KBM-7 (cell line): ENCODE results near the gene TMEM86B.
A peak's percentile ranks its signal among the peaks of the same experiment; 100 is the strongest.

Source experiments
- DNase-seq: peaks from one replicate; pipeline ENCODE4 v3.0.0-alpha.2; 2015
- in situ Hi-C: fragments of 300-500 bp; cut with MboI; formaldehyde crosslinking; loops from 2 replicates; pipeline ENCODE4 v1.14.3; 2020; ENCODE audit warnings: low sequenced_read_pairs, low pct_unique_long_range_greater_than_20kb, mixed read lengths

Gene TMEM86B

GRCh38 chr19:55228403-55229031 lies at the start of gene TMEM86B:
TSS of gene TMEM86B (minus strand) at chr19:55228763. CDS start at chr19:55228741, 22 bp downstream.
- in situ Hi-C loops: no loop called here
- DNase-seq: no peak

GRCh38 chr19:55277494-55277893 lies 48.9 kb upstream of the TMEM86B start:
- no peak for DNase-seq
- in situ Hi-C loops: no loop called here

- no peak for DNase-seq
- in situ Hi-C loops: no loop called here
These were observed 48.3 kb upstream of the TMEM86B start for GRCh38 chr19:55276720-55277430.

GRCh38 chr19:55275851-55276719 lies 47.5 kb upstream of the TMEM86B start:
- in situ Hi-C loops: no loop called here
- DNase-seq: no peak

- in situ Hi-C loops: no loop called here
- DNase-seq: no peak
These were observed 45.6 kb upstream of the TMEM86B start for GRCh38 chr19:55273978-55274707.

- DNase-seq: no peak
- in situ Hi-C loops: no loop called here
These were observed 43.6 kb upstream of the TMEM86B start for GRCh38 chr19:55272142-55272541.

- in situ Hi-C loops: no loop called here
These were observed 41.8 kb upstream of the TMEM86B start for GRCh38 chr19:55270172-55270942.

GRCh38 chr19:55269299-55269698 lies 40.7 kb upstream of the TMEM86B start:
- DNase-seq: no peak
- in situ Hi-C loops: no loop called here

More at GRCh38 chr19:55270172-55270942, 41.8 kb upstream of the TMEM86B start:
- DNase-seq: no peak

GRCh38 chr19:55266840-55267239 lies 38.3 kb upstream of the TMEM86B start:
- in situ Hi-C loops: no loop called here
- no peak for DNase-seq

- DNase-seq: no peak
- in situ Hi-C loops: no loop called here
These were observed 37.8 kb upstream of the TMEM86B start for GRCh38 chr19:55266404-55266803.

- in situ Hi-C loops: no loop called here
These were observed 37.3 kb upstream of the TMEM86B start for GRCh38 chr19:55265723-55266386.

GRCh38 chr19:55265173-55265572 lies 36.6 kb upstream of the TMEM86B start:
- in situ Hi-C loops: no loop called here

More at GRCh38 chr19:55265723-55266386, 37.3 kb upstream of the TMEM86B start:
- no peak for DNase-seq

GRCh38 chr19:55264531-55264930 lies 36.0 kb upstream of the TMEM86B start:
- no peak for DNase-seq
- in situ Hi-C loops: no loop called here

More at GRCh38 chr19:55265173-55265572, 36.6 kb upstream of the TMEM86B start:
- no peak for DNase-seq

- in situ Hi-C loops: no loop called here
- no peak for DNase-seq
These were observed 33.8 kb upstream of the TMEM86B start for GRCh38 chr19:55262359-55262758.

GRCh38 chr19:55261671-55262126 lies 33.1 kb upstream of the TMEM86B start:
- in situ Hi-C loops: no loop called here
- DNase-seq: no peak

- DNase-seq: no peak
- in situ Hi-C loops: no loop called here
These were observed 31.1 kb upstream of the TMEM86B start for GRCh38 chr19:55259540-55260210.

- in situ Hi-C loops: no loop called here
These were observed 30.4 kb upstream of the TMEM86B start, which contains the start of gene PPP6R1 for GRCh38 chr19:55258828-55259539. TSS of gene PPP6R1 (minus strand) at chr19:55259017. CDS start at chr19:55247103, 11,914 bp downstream.

More at GRCh38 chr19:55258828-55259539, 30.4 kb upstream of the TMEM86B start, which contains the start of gene PPP6R1:
- DNase-seq: peak; percentile 100
